K562 (cell line): ENCODE data around the gene PRLH. TPM values are rescaled to one million over a fixed set of nuclear protein-coding genes. Genes with fewer than 3 reads are reported as not detected.

Experiments used
- ATAC-seq: fragments of 200-7000 bp; cut with Tn5 transposase; 3 replicates; pipeline ENCODE4 v1.9.1; 2020; ENCODE audit warnings: moderate library complexity
- BruUV-seq: library from RNA; stranded (reverse); fragments of 400-500 nt; replicated peaks from 2 replicates; lab custom pipeline; 2021; lab: Mats Ljungman, UMichigan
- CTCF ChIA-PET: fragments of 300-600 bp; formaldehyde crosslinking; extraction: SDS; loops from one replicate; lab custom pipeline; 2021; ENCODE audit warnings: low intra/inter-chr PET ratio; lab: Yijun Ruan, JAX
- POLR2A ChIA-PET: fragments of 300-600, 350-650 bp; sonication (Branson Sonifier 250); formaldehyde crosslinking; extraction: SDS; loops from one replicate; lab custom pipeline; 2021; ENCODE audit warnings: antibody characterized with exemption, inconsistent platforms; lab: Yijun Ruan, JAX
- DNase-seq, 4 experiments: peaks; one replicate each; pipeline versions ENCODE4 v3.0.0 to v3.0.0-alpha.2; 2011 to 2018; ENCODE audit warnings: low spot score in 3 of 4, mixed read lengths in 3 of 4; ENCODE audit errors: extremely low read depth in 1 of 4
- FAIRE-seq: peaks from 2 replicates; lab custom pipeline; 2011; peaks lifted over from hg19 to GRCh38; lab: Jason Lieb, UNC
- H2AFZ ChIP-seq: 2 replicates; pipeline ENCODE4 v1.6.0; 2011; ENCODE audit warnings: low read depth, low read length, control low read depth, inconsistent platforms
- H3K27ac ChIP-seq: fragments of 200-600 bp; 3 replicates; pipeline ENCODE4 v1.8.0; 2011; ENCODE audit warnings: low read depth, mild to moderate bottlenecking, control low read depth, inconsistent platforms, low read length, moderate library complexity, mixed read lengths; ENCODE audit errors: extremely low read depth
- H3K27me3 ChIP-seq, 2 experiments: fragments of 300-600 bp in 1 of 2; 2 replicates in 1 of 2; 3 replicates in 1 of 2; pipeline versions ENCODE4 v1.6.0 to v1.8.0; 2011; ENCODE audit warnings: inconsistent platforms in 2 of 2, low read length in 2 of 2, mild to moderate bottlenecking in 1 of 2, mixed read lengths in 1 of 2, moderate library complexity in 1 of 2; ENCODE audit not compliant: control insufficient read depth in 2 of 2, insufficient read depth in 2 of 2
- H3K36me3 ChIP-seq: fragments of 300-600 bp; 3 replicates; pipeline ENCODE4 v1.8.0; 2011; ENCODE audit warnings: mild to moderate bottlenecking, low read length, inconsistent platforms; ENCODE audit not compliant: control insufficient read depth, insufficient read depth
- H3K4me1 ChIP-seq, 2 experiments: fragments of 200-600 bp in 1 of 2; replicated peaks in 1 of 2; 2 replicates in 1 of 2; 3 replicates in 1 of 2; pipeline versions ENCODE4 v1.5.1 to v1.8.0; 2011; ENCODE audit warnings: inconsistent platforms in 2 of 2, low read length in 2 of 2, mild to moderate bottlenecking in 1 of 2, mixed read lengths in 1 of 2, moderate library complexity in 1 of 2; ENCODE audit not compliant: control insufficient read depth in 2 of 2, insufficient read depth in 2 of 2
- H3K4me2 ChIP-seq: 2 replicates; pipeline ENCODE4 v1.6.1; 2011; ENCODE audit warnings: low read length, control low read depth, inconsistent platforms, mixed read lengths; ENCODE audit not compliant: insufficient read depth
- H3K4me3 ChIP-seq: fragments of 200-600 bp; sonication (generic), shearing (Covaris generic); 2 replicates; pipeline ENCODE4 v1.5.1; 2016; ENCODE audit warnings: control low read depth, inconsistent platforms
- H3K79me2 ChIP-seq: fragments of 200-600 bp; 3 replicates; pipeline ENCODE4 v1.8.0; 2011; ENCODE audit warnings: low read length, inconsistent platforms; ENCODE audit not compliant: control insufficient read depth, insufficient read depth
- H3K9ac ChIP-seq, 2 experiments: 2 replicates each; pipeline versions ENCODE4 v1.6.0 to v1.6.1; 2011; ENCODE audit warnings: low read depth in 2 of 2, low read length in 2 of 2, control low read depth in 1 of 2, inconsistent platforms in 1 of 2, mild to moderate bottlenecking in 1 of 2, mixed read lengths in 1 of 2; ENCODE audit not compliant: insufficient read depth in 1 of 2
- H3K9me1 ChIP-seq: one replicate; pipeline ENCODE4 v1.6.0; 2011; ENCODE audit warnings: inconsistent platforms, mild to moderate bottlenecking, low read length, moderate library complexity; ENCODE audit not compliant: control insufficient read depth, insufficient read depth
- H3K9me3 ChIP-seq: replicated peaks from 2 replicates; pipeline ENCODE4 v1.5.1; 2011; ENCODE audit warnings: low read depth, low read length, inconsistent platforms; ENCODE audit not compliant: control insufficient read depth, insufficient read depth
- H4K20me1 ChIP-seq: replicated peaks from 2 replicates; pipeline ENCODE4 v1.6.1; 2011; ENCODE audit warnings: low read length, inconsistent platforms, mixed read lengths; ENCODE audit not compliant: control insufficient read depth, insufficient read depth
- CEBPZ ChIP-seq: fragments of 150-350 bp; IDR thresholded peaks from 2 replicates; pipeline ENCODE4 v1.6.1; 2014; ENCODE audit warnings: low read depth, mild to moderate bottlenecking, low read length, borderline replicate concordance
- DACH1 ChIP-seq: fragments of 450-650 bp; IDR thresholded peaks from 2 replicates; pipeline ENCODE4 v1.6.1; 2018; ENCODE audit not compliant: partially characterized antibody
- RBBP5 ChIP-seq: fragments of 200-600 bp; sonication (generic); IDR thresholded peaks from 2 replicates; pipeline ENCODE4 v1.6.1; 2012; ENCODE audit warnings: borderline replicate concordance, mild to moderate bottlenecking, low read length, control low read depth, inconsistent platforms; ENCODE audit not compliant: insufficient read depth, poor library complexity, severe bottlenecking
- SAFB ChIP-seq: fragments of 200-400 bp; formaldehyde crosslinking; IDR thresholded peaks from 2 replicates; pipeline ENCODE4 v1.6.1; 2017; ENCODE audit warnings: low read depth, low read length, borderline replicate concordance
- TOE1 ChIP-seq, 2 experiments: fragments of 450-650 bp in 1 of 2; sonication (generic) in 1 of 2; formaldehyde crosslinking in 1 of 2; IDR thresholded peaks; 2 replicates each; pipeline versions ENCODE4 v1.7.1 to v1.8.0; 2016 to 2022; ENCODE audit warnings: borderline replicate concordance in 2 of 2, mild to moderate bottlenecking in 2 of 2, antibody characterized with exemption in 1 of 2, inconsistent platforms in 1 of 2, low read depth in 1 of 2, missing genetic modification reagents in 1 of 2, moderate library complexity in 1 of 2
- ZFP36 ChIP-seq: fragments of 150-350 bp; IDR thresholded peaks from 2 replicates; pipeline ENCODE4 v1.6.1; 2018; ENCODE audit warnings: low read length, low read depth; ENCODE audit not compliant: partially characterized antibody
- ZNF316 ChIP-seq: fragments of 450-650 bp; IDR thresholded peaks from 2 replicates; pipeline ENCODE4 v1.6.1; 2016
- WGBS: fragments of 100-300 bp; shearing (Covaris generic); methylation state at CpG from one replicate; pipeline ENCODE4 v1.1.6; 2016; ENCODE audit warnings: low coverage, mixed read lengths; ENCODE audit not compliant: insufficient coverage; ENCODE audit errors: missing lambda C conversion rate; 5-methylcytosine and 5-hydroxymethylcytosine counted together
- in situ Hi-C: fragments of 300-500 bp; cut with MboI; formaldehyde crosslinking; loops from 4 replicates; pipeline ENCODE4 v1.15.0; 2018; ENCODE audit warnings: inconsistent platforms, mixed read lengths
- intact Hi-C: fragments of 100-400 bp; cut with micrococcal nuclease; formaldehyde crosslinking; loops from 2 replicates; pipeline ENCODE4 v1.14.2; 2022
- polyA plus RNA-seq, 8 experiments: library from polyadenylated mRNA; depleted of rRNA in 4 of 8; stranded (reverse) in 5 of 8; unstranded in 3 of 8; fragments of >200 nt; fragmentation: Nextera tagmentation in 2 of 8; fragmentation: Illumina TruSeq in 1 of 8; extraction: Ambion mirVana in 2 of 8; extraction: Trizol in 1 of 8; gene quantifications; 2 replicates each; pipeline versions ENCODE4 v1.2.1 to v1.2.3, GENCODE V29; 2011 to 2014; ENCODE audit warnings: inconsistent platforms in 1 of 8, missing spikeins in 1 of 8
- total RNA-seq, 7 experiments: library from RNA; depleted of rRNA in 6 of 7; stranded (reverse); fragments of >200 nt in 6 of 7; fragmentation: Illumina TruSeq in 2 of 7; extraction: Trizol in 2 of 7; gene quantifications; 2 replicates each; pipeline versions ENCODE4 v1.2.1 to v1.2.3, GENCODE V29; 2011 to 2021; ENCODE audit warnings: low replicate concordance in 1 of 7
- TF ChIP-seq, protein P1 (sequence below): fragments of 250-450 bp; sonication (Bioruptor Pico); IDR thresholded peaks from 2 replicates; pipeline ENCODE4 v1.4.0; 2020; ENCODE audit warnings: borderline replicate concordance
- TF ChIP-seq, protein P2 (sequence below), 3 experiments: fragments of 200-800 bp in 1 of 3; fragments of 250-450 bp in 1 of 3; fragments of 450-650 bp in 1 of 3; sonication (Bioruptor Pico) in 1 of 3; sonication (Bioruptor generic) in 1 of 3; formaldehyde crosslinking in 1 of 3; IDR thresholded peaks; 2 replicates each; pipeline versions ENCODE4 v1.6.1 to v1.8.0; 2016 to 2022; ENCODE audit warnings: mild to moderate bottlenecking in 2 of 3, missing genetic modification characterization in 2 of 3, missing compliant biosample characterization in 1 of 3, moderate library complexity in 1 of 3

The PRLH gene
- total and polyA plus RNA-seq, 9 of the 15 experiments (the other 6 are each of a cell fraction or from before 2014, with no cell fraction given), result not detected

- TF ChIP-seq RBBP5 (no peak), ZFP36 (no peak)
- TF ChIP-seq, protein P1, sequence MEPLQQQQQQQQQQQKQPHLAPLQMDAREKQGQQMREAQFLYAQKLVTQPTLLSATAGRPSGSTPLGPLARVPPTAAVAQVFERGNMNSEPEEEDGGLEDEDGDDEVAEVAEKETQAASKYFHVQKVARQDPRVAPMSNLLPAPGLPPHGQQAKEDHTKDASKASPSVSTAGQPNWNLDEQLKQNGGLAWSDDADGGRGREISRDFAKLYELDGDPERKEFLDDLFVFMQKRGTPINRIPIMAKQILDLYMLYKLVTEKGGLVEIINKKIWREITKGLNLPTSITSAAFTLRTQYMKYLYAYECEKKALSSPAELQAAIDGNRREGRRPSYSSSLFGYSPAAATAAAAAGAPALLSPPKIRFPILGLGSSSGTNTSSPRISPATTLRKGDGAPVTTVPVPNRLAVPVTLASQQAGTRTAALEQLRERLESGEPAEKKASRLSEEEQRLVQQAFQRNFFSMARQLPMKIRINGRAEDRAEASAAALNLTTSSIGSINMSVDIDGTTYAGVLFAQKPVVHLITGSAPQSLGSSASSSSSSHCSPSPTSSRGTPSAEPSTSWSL (CRISPR knock-in tag), result no peak
Observed at GRCh38 chr2:237557633-237558015, 8.8 kb upstream of the PRLH start (continued).

GRCh38 chr2:237558961-237559641 is 7.3 kb upstream of the PRLH start:
- no TSS peak for BruUV-seq
- no peak for ATAC-seq
- no peak for TF ChIP-seq SAFB
- peak; percentile 39; the same call in 1 of the 2 replicates for TF ChIP-seq ZNF316
- no peak for TF ChIP-seq CEBPZ
- no peak for TF ChIP-seq DACH1
- TF ChIP-seq, protein P2, sequence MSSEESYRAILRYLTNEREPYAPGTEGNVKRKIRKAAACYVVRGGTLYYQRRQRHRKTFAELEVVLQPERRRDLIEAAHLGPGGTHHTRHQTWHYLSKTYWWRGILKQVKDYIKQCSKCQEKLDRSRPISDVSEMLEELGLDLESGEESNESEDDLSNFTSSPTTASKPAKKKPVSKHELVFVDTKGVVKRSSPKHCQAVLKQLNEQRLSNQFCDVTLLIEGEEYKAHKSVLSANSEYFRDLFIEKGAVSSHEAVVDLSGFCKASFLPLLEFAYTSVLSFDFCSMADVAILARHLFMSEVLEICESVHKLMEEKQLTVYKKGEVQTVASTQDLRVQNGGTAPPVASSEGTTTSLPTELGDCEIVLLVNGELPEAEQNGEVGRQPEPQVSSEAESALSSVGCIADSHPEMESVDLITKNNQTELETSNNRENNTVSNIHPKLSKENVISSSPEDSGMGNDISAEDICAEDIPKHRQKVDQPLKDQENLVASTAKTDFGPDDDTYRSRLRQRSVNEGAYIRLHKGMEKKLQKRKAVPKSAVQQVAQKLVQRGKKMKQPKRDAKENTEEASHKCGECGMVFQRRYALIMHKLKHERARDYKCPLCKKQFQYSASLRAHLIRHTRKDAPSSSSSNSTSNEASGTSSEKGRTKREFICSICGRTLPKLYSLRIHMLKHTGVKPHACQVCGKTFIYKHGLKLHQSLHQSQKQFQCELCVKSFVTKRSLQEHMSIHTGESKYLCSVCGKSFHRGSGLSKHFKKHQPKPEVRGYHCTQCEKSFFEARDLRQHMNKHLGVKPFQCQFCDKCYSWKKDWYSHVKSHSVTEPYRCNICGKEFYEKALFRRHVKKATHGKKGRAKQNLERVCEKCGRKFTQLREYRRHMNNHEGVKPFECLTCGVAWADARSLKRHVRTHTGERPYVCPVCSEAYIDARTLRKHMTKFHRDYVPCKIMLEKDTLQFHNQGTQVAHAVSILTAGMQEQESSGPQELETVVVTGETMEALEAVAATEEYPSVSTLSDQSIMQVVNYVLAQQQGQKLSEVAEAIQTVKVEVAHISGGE (CRISPR knock-in tag; IDR thresholded peaks at IDR 0.05), result peak in 1 of 3 experiments; percentile 54; a peak in 1 of 6 replicates
- no peak for TF ChIP-seq TOE1 (IDR thresholded peaks at IDR 0.05; ENCODE audit: borderline replicate concordance)
- no peak for TF ChIP-seq TOE1 (CRISPR knock-in tag; IDR thresholded peaks at IDR 0.05; ENCODE audit: borderline replicate concordance, low read depth)

More at GRCh38 chr2:237558961-237559641, 7.3 kb upstream of the PRLH start:
- DNase-seq (no peak), FAIRE-seq (no peak)
- no peaks in the 10 kb centered on the region; a peak in 1 of 5 replicates for H3K4me1 ChIP-seq
- POLR2A ChIA-PET, result no interaction called here
- H3K27me3 ChIP-seq, result peaks cover 4 to 24% of the 10 kb centered on the region in 2 experiments; a peak in 2 of 5 replicates
- no peaks in the 10 kb centered on the region for H3K9me1 ChIP-seq
- in situ Hi-C loops (no loop called here), intact Hi-C loops (no loop called here)
- CTCF ChIA-PET, result no interaction called here
- no peak overlapping the region for H3K9ac ChIP-seq
- no peaks in the 10 kb centered on the region for H4K20me1 ChIP-seq
- no peak overlapping the region for H3K4me3 ChIP-seq
- WGBS, result 3% methylated on average over 20 of the region's 22 CpGs
- H3K36me3 ChIP-seq, result no peaks in the 10 kb centered on the region
- no peak overlapping the region for H3K27ac ChIP-seq
- H2AFZ ChIP-seq, result no peak overlapping the region
- no peaks in the 10 kb centered on the region for H3K79me2 ChIP-seq
- H3K9me3 ChIP-seq, result no peaks in the 10 kb centered on the region
- H3K4me2 ChIP-seq, result no peak overlapping the region
